Neural cell (in vitro differentiated cells): Measurements from ENCODE around the gene SUCO. TPM values are rescaled to one million over a fixed set of nuclear protein-coding genes. Genes with fewer than 3 reads are reported as not detected.

Experiments used
- H2AFZ ChIP-seq: fragments of 200-600, 300-800 bp; sonication (generic), shearing (Covaris generic); 2 replicates; pipeline ENCODE4 v1.6.0; 2014; ENCODE audit warnings: low read depth, mild to moderate bottlenecking, antibody characterized with exemption, low read length, moderate library complexity
- H3F3A ChIP-seq: fragments of 200-600 bp; shearing (Covaris generic); 2 replicates; pipeline ENCODE4 v1.6.1; 2016; ENCODE audit warnings: mild to moderate bottlenecking, moderate library complexity, mixed read lengths, antibody characterized with exemption, low read length; ENCODE audit not compliant: insufficient read depth, poor library complexity, severe bottlenecking
- H3K27ac ChIP-seq: fragments of 200-600, 300-800 bp; sonication (generic), shearing (Covaris generic); 2 replicates; pipeline ENCODE4 v1.5.1; 2014; ENCODE audit warnings: mild to moderate bottlenecking, low read length, moderate library complexity
- H3K27me3 ChIP-seq: fragments of 300-800, 200-600 bp; sonication (generic), shearing (Covaris generic); 2 replicates; pipeline ENCODE4 v1.6.0; 2014; ENCODE audit warnings: mild to moderate bottlenecking, low read depth, low read length, moderate library complexity; ENCODE audit not compliant: insufficient read depth
- H3K36me3 ChIP-seq: fragments of 300-800, 200-600 bp; sonication (generic), shearing (Covaris generic); 2 replicates; pipeline ENCODE4 v1.5.1; 2014; ENCODE audit warnings: mild to moderate bottlenecking, antibody characterized with exemption, low read length, moderate library complexity; ENCODE audit not compliant: insufficient read depth
- H3K4me2 ChIP-seq: fragments of 300-800, 200-600 bp; sonication (generic), shearing (Covaris generic); 2 replicates; pipeline ENCODE4 v1.6.0; 2014; ENCODE audit warnings: mild to moderate bottlenecking, low read length
- H3K4me3 ChIP-seq: fragments of 300-800, 200-600 bp; sonication (generic), shearing (Covaris generic); 2 replicates; pipeline ENCODE4 v1.5.1; 2014; ENCODE audit warnings: mild to moderate bottlenecking, low read length, moderate library complexity
- H3K79me2 ChIP-seq: fragments of 200-600 bp; shearing (Covaris generic); replicated peaks from 2 replicates; pipeline ENCODE4 v1.6.0; 2014; ENCODE audit warnings: mild to moderate bottlenecking, low read length, moderate library complexity; ENCODE audit not compliant: insufficient read depth
- H3K9ac ChIP-seq: fragments of 300-800, 200-600 bp; sonication (generic), shearing (Covaris generic); 2 replicates; pipeline ENCODE4 v1.6.1; 2016; ENCODE audit warnings: mild to moderate bottlenecking, low read length, mixed read lengths
- H3K9me2 ChIP-seq: fragments of 200-600 bp; shearing (Covaris generic); 2 replicates; pipeline ENCODE4 v1.6.1; 2016; ENCODE audit warnings: mild to moderate bottlenecking, low read length, mixed read lengths; ENCODE audit not compliant: insufficient read depth
- H3K9me3 ChIP-seq: fragments of 200-600, 300-800 bp; sonication (generic), shearing (Covaris generic); 2 replicates; pipeline ENCODE4 v1.6.1; 2016; ENCODE audit warnings: mild to moderate bottlenecking, mixed run types, low read length, moderate library complexity, mixed read lengths
- H4K20me1 ChIP-seq: fragments of 200-600 bp; shearing (Covaris generic); 2 replicates; pipeline ENCODE4 v1.6.1; 2016; ENCODE audit warnings: mild to moderate bottlenecking, mixed run types; ENCODE audit not compliant: insufficient read depth
- CTCF ChIP-seq: fragments of 450-650 bp; IDR thresholded peaks from 2 replicates; pipeline ENCODE4 v1.5.1; 2014; ENCODE audit warnings: antibody characterized with exemption, mild to moderate bottlenecking, moderate library complexity; ENCODE audit not compliant: poor library complexity, severe bottlenecking
- EP300 ChIP-seq: fragments of 450-650 bp; conservative IDR thresholded peaks from 2 replicates; pipeline ENCODE4 v1.6.1; 2014; ENCODE audit warnings: antibody characterized with exemption, mild to moderate bottlenecking, moderate library complexity; ENCODE audit not compliant: poor library complexity, severe bottlenecking
- EZH2 ChIP-seq: fragments of 200-600, 300-800 bp; shearing (Covaris generic), sonication (generic); IDR thresholded peaks from 2 replicates; pipeline ENCODE4 v1.6.1; 2014; ENCODE audit warnings: antibody characterized with exemption, low read length, borderline replicate concordance, mild to moderate bottlenecking; ENCODE audit not compliant: insufficient read depth, poor library complexity, severe bottlenecking
- MXI1 ChIP-seq: fragments of 450-650 bp; conservative IDR thresholded peaks from 2 replicates; pipeline ENCODE4 v1.6.1; 2014; ENCODE audit warnings: antibody characterized with exemption, mild to moderate bottlenecking; ENCODE audit not compliant: poor library complexity, severe bottlenecking
- POLR2AphosphoS5 ChIP-seq: IDR thresholded peaks from 2 replicates; pipeline ENCODE4 v1.6.1; 2012
- RAD21 ChIP-seq: fragments of 450-650 bp; conservative IDR thresholded peaks from 2 replicates; pipeline ENCODE4 v1.6.1; 2014; ENCODE audit warnings: antibody characterized with exemption, mild to moderate bottlenecking, moderate library complexity
- REST ChIP-seq: IDR thresholded peaks from 2 replicates; pipeline ENCODE4 v1.6.1; 2012; ENCODE audit warnings: borderline replicate concordance
- SMC3 ChIP-seq: fragments of 450-650 bp; conservative IDR thresholded peaks from 2 replicates; pipeline ENCODE4 v1.6.1; 2014; ENCODE audit warnings: antibody characterized with exemption, mild to moderate bottlenecking, moderate library complexity; ENCODE audit not compliant: poor library complexity
- TAF1 ChIP-seq: IDR thresholded peaks from 2 replicates; pipeline ENCODE4 v1.6.1; 2012; ENCODE audit warnings: low read depth
- polyA plus RNA-seq: library from polyadenylated mRNA; depleted of rRNA; stranded (reverse); fragments of >200 nt; gene quantifications from 2 replicates; pipeline ENCODE4 v1.2.3, GENCODE V29; 2014

SUCO gene
- polyA plus RNA-seq, 1 donor from 2014 or later, result 43.4 TPM

GRCh38 chr1:172529304-172529703 lies 3.6 kb upstream of the SUCO start:
- no peaks in the 10 kb centered on the region for H3K9me2 ChIP-seq
- peaks cover 4% of the 10 kb centered on the region for H3K79me2 ChIP-seq
- no peak overlapping the region for H3K4me3 ChIP-seq
- no peak overlapping the region for H3K27ac ChIP-seq
- no peak overlapping the region for H3K4me2 ChIP-seq
- no peaks in the 10 kb centered on the region for H3K9me3 ChIP-seq
- no peaks in the 10 kb centered on the region for H3F3A ChIP-seq
- TF ChIP-seq MXI1, result no peak
- TF ChIP-seq EP300, result no peak
- TF ChIP-seq REST, result no peak
- TF ChIP-seq RAD21, result no peak
- no peak for TF ChIP-seq SMC3
- TF ChIP-seq CTCF, result no peak
- TF ChIP-seq TAF1, result no peak
- H3K27me3 ChIP-seq, result no peaks in the 10 kb centered on the region
- H3K36me3 ChIP-seq, result no peaks in the 10 kb centered on the region
- H4K20me1 ChIP-seq, result no peaks in the 10 kb centered on the region
- H2AFZ ChIP-seq, result no peak overlapping the region
- no peak overlapping the region for H3K9ac ChIP-seq

- no peaks in the 10 kb centered on the region for H3K36me3 ChIP-seq
- no peaks in the 10 kb centered on the region for H3K9me2 ChIP-seq
- no peak overlapping the region for H3K4me3 ChIP-seq
- H2AFZ ChIP-seq, result no peak overlapping the region
- no peaks in the 10 kb centered on the region for H3F3A ChIP-seq
- no peaks in the 10 kb centered on the region for H3K27me3 ChIP-seq
- H3K9ac ChIP-seq, result no peak overlapping the region
- no peak overlapping the region for H3K4me2 ChIP-seq
- H4K20me1 ChIP-seq, result no peaks in the 10 kb centered on the region
- peaks cover 11% of the 10 kb centered on the region for H3K79me2 ChIP-seq
- no peak for TF ChIP-seq SMC3
- no peak for TF ChIP-seq TAF1
- TF ChIP-seq REST, result no peak
- TF ChIP-seq EP300, result no peak
- no peak for TF ChIP-seq RAD21
- no peak for TF ChIP-seq CTCF
- no peak for TF ChIP-seq EZH2
- TF ChIP-seq MXI1, result no peak
- TF ChIP-seq POLR2AphosphoS5, result no peak
- H3K9me3 ChIP-seq, result no peaks in the 10 kb centered on the region
- H3K27ac ChIP-seq, result no peak overlapping the region
These were observed 3.0 kb upstream of the SUCO start for GRCh38 chr1:172530000-172530399.
